ENCODE measurements around the gene ZNF473. TPM values are rescaled to one million over a fixed set of nuclear protein-coding genes. Genes with fewer than 3 reads are reported as not detected.
"Not testable (repeated sequence)": the region's sequence is repeated elsewhere in the genome, so short reads cannot be mapped to it uniquely, and the experiment has no call there.

ZNF473 gene
- total RNA-seq, 1 experiment from 2014 or later: 6.8 TPM

DNA sequence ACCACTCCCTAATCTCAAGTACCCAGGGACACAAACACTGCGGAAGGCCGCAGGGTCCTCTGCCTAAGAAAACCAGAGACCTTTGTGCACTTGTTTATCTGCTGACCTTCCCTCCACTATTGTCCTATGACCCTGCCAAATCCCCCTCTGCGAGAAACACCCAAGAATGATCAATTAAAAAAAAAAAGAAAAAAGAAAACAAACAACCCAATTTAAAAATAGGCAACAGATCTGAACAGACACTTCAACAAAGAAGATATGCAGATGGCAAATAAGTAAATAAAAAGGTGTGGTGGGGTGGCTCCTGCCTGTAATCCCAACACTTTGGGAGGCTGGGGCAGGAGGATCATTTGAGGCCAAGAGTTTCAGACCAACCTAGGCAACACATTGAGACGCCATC lies 61.3 kb downstream of the ZNF473 start:
- H3K36me3 ChIP-seq (replicated peaks; ENCODE audit: control insufficient read depth, insufficient read depth, low read length); H3K27me3 ChIP-seq (ENCODE audit: control insufficient read depth, insufficient read depth, low read length); H3K4me3 ChIP-seq (ENCODE audit: insufficient read depth, low read depth, low read length); DNase-seq: not testable (repeated sequence)

DNA sequence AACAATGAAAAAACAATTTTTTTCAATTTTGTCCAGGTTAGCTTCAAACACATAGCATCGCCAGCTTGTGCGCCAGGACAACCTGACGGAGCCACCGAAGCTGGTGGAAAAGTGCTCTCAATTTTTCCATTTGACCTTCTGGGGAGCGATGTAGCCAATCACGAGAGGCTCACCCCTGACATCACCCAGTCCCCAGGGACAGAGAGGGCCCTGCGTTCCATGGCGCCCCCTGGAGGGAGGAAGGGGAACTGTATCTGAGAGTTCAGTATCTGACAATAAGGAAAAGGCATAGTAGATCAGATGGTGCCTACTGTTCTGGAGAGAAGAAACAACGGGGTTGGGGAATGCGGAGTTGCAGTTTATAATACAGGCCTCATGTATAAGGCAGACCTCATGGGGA lies 64.9 kb downstream of the ZNF473 start:
- H3K27me3 ChIP-seq (ENCODE audit: control insufficient read depth, insufficient read depth, low read length); DNase-seq; H3K4me3 ChIP-seq (ENCODE audit: insufficient read depth, low read depth, low read length); H3K36me3 ChIP-seq (replicated peaks; ENCODE audit: control insufficient read depth, insufficient read depth, low read length): not testable (repeated sequence)

DNA sequence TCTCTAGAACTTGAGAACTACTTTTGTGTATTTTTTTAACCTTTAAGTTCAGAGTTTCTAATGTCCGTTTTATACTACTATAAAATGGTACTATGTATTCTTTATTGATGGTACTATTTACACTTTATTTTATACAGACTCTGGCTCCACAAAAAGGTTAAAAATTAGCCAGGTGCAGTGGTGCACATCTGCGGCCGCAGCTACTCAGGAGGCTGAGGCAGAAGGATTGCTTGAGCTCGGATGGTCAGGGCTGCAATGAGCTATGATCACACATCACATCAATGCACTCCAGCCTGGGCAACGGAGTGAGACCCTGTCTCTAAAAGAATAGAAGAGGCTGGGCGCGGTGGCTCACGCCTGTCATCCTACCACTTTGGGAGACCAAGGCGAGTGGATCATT lies 66.0 kb downstream of the ZNF473 start:
- not testable (repeated sequence) for H3K36me3 ChIP-seq (replicated peaks; ENCODE audit: control insufficient read depth, insufficient read depth, low read length); H3K27me3 ChIP-seq (ENCODE audit: control insufficient read depth, insufficient read depth, low read length); H3K4me3 ChIP-seq (ENCODE audit: insufficient read depth, low read depth, low read length); DNase-seq

DNA sequence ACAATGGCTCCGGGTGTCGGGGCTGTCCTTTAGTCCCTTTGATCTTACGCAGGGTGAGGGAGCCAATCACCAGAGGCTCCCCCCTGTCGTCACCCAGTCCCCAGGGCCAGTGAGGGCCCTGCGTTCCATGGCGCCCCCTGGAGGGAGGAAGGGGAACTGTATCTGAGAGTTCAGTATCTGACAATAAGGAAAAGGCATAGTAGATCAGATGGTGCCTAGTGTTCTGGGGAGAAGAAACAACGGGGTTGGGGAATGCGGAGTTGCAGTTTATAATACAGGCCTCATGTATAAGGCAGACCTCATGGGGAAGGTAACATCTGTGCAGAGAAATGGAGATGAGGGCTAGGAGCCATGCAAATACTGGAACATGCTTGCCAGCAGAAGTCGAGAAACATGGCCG lies 66.8 kb downstream of the ZNF473 start:
- DNase-seq; H3K27me3 ChIP-seq (ENCODE audit: control insufficient read depth, insufficient read depth, low read length); H3K4me3 ChIP-seq (ENCODE audit: insufficient read depth, low read depth, low read length); H3K36me3 ChIP-seq (replicated peaks; ENCODE audit: control insufficient read depth, insufficient read depth, low read length): not testable (repeated sequence)

DNA sequence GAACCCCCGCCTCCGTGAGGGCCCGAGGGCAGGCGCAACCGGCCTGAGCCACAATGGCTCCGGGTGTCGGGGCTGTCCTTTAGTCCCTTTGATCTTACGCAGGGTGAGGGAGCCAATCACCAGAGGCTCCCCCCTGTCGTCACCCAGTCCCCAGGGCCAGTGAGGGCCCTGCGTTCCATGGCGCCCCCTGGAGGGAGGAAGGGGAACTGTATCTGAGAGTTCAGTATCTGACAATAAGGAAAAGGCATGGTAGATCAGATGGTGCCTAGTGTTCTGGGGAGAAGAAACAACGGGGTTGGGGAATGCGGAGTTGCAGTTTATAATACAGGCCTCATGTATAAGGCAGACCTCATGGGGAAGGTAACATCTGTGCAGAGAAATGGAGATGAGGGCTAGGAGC lies 72.1 kb downstream of the ZNF473 start:
- DNase-seq; H3K4me3 ChIP-seq (ENCODE audit: insufficient read depth, low read depth, low read length); H3K36me3 ChIP-seq (replicated peaks; ENCODE audit: control insufficient read depth, insufficient read depth, low read length); H3K27me3 ChIP-seq (ENCODE audit: control insufficient read depth, insufficient read depth, low read length): not testable (repeated sequence)

DNA sequence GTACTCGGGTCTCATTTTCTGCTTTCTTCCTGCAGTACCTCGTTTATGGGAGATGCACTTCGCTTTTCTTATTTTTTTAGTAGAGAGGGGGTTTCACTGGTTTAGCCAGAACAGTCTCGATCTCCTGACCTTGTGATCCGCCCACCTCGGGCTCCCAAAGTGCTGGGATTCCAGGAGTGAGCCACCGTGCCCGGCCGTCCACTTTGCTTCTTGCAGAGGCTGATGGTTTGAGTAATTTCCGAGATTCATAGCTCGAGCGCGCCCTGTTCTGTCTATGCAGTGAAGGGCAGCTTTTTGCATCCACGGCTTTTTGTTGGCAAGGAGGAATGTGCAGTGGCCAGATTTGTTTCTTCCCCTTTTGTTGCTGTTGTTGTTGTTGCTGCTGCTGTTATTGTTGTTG lies 73.1 kb downstream of the ZNF473 start:
- not testable (repeated sequence) for DNase-seq; H3K36me3 ChIP-seq (replicated peaks; ENCODE audit: control insufficient read depth, insufficient read depth, low read length); H3K4me3 ChIP-seq (ENCODE audit: insufficient read depth, low read depth, low read length); H3K27me3 ChIP-seq (ENCODE audit: control insufficient read depth, insufficient read depth, low read length)

DNA sequence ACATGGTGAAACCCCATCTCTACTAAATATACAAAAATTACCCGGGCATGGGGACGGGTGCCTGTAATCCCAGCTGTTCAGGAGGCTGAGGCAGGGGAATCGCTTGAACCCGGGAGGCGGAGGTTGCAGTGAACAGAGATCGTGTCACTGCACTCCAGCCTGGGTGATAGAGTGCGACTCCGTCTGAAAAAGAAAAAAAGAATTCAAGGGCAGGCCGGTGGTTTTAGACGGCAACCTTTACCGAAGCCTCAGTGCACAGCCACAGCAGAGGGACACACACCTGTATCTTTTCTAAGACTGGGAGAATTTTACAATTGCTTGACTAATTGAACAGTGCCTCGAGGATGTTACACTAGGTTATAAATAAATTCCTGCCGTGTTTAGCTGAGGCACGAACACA lies 73.9 kb downstream of the ZNF473 start:
- H3K4me3 ChIP-seq (ENCODE audit: insufficient read depth, low read depth, low read length); H3K27me3 ChIP-seq (ENCODE audit: control insufficient read depth, insufficient read depth, low read length); DNase-seq; H3K36me3 ChIP-seq (replicated peaks; ENCODE audit: control insufficient read depth, insufficient read depth, low read length): not testable (repeated sequence)

DNA sequence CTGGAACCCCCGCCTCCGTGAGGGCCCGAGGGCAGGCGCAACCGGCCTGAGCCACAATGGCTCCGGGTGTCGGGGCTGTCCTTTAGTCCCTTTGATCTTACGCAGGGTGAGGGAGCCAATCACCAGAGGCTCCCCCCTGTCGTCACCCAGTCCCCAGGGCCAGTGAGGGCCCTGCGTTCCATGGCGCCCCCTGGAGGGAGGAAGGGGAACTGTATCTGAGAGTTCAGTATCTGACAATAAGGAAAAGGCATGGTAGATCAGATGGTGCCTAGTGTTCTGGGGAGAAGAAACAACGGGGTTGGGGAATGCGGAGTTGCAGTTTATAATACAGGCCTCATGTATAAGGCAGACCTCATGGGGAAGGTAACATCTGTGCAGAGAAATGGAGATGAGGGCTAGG lies 75.1 kb downstream of the ZNF473 start:
- not testable (repeated sequence) for DNase-seq

More for the DNA sequence above, 75.1 kb downstream of the ZNF473 start:
- not testable (repeated sequence) for H3K36me3 ChIP-seq (replicated peaks; ENCODE audit: control insufficient read depth, insufficient read depth, low read length); H3K27me3 ChIP-seq (ENCODE audit: control insufficient read depth, insufficient read depth, low read length); H3K4me3 ChIP-seq (ENCODE audit: insufficient read depth, low read depth, low read length)

Other genes with a start within 250 kb of the ZNF473 start
- 48.5 and 49.5 TPM in 2 replicates for gene FUZ, start 212.7 kb upstream of the ZNF473 start, total RNA-seq (2014; rRNA removed; shearing (Covaris generic))
- gene MED25, start 207.7 kb upstream of the ZNF473 start, total RNA-seq (2014; rRNA removed; shearing (Covaris generic)): 49.3 and 53.5 TPM in 2 replicates
- 205 and 219 TPM in 2 replicates for gene PTOV1, start 174.8 kb upstream of the ZNF473 start, total RNA-seq (2014; rRNA removed; shearing (Covaris generic))
- gene PNKP, start 158.4 kb upstream of the ZNF473 start, total RNA-seq (2014; rRNA removed; shearing (Covaris generic)): 76.2 and 94.7 TPM in 2 replicates
- 7.2 and 12.9 TPM in 2 replicates for gene AKT1S1, start 148.7 kb upstream of the ZNF473 start, total RNA-seq (2014; rRNA removed; shearing (Covaris generic))
- 10.2 and 12.6 TPM in 2 replicates for gene TBC1D17, start 148.3 kb upstream of the ZNF473 start, total RNA-seq (2014; rRNA removed; shearing (Covaris generic))
- 0.59 and 0.73 TPM in 2 replicates for gene IL4I1, start 129.1 kb upstream of the ZNF473 start, total RNA-seq (2014; rRNA removed; shearing (Covaris generic))
- gene ATF5, start 96.8 kb upstream of the ZNF473 start, total RNA-seq (2014; rRNA removed; shearing (Covaris generic)): 10.7 and 15.0 TPM in 2 replicates
- gene NUP62, start 96.5 kb upstream of the ZNF473 start, total RNA-seq (2014; rRNA removed; shearing (Covaris generic)): 104 and 109 TPM in 2 replicates
- gene SIGLEC11, start 64.8 kb upstream of the ZNF473 start, total RNA-seq (2014; rRNA removed; shearing (Covaris generic)): not detected in 2 replicates
- gene VRK3, start 633 bp upstream of the ZNF473 start, total RNA-seq (2014; rRNA removed; shearing (Covaris generic)): 27.7 and 34.3 TPM in 2 replicates
- gene IZUMO2, start 137.3 kb downstream of the ZNF473 start, total RNA-seq (2014; rRNA removed; shearing (Covaris generic)): not detected in 2 replicates
- 4.1 and 6.1 TPM in 2 replicates for gene MYH14, start 177.6 kb downstream of the ZNF473 start, total RNA-seq (2014; rRNA removed; shearing (Covaris generic))